ENCODE measurements around the gene RPL28.

GRCh38 chr19:55441692-55442321 lies 56.1 kb downstream of the RPL28 start:
- no peak for TF ChIP-seq CTCF (IDR thresholded peaks at IDR 0.05)
- TF ChIP-seq POLR2A (IDR thresholded peaks at IDR 0.05), result no peak
